SK-N-MC (cell line): ENCODE data around the gene LAMC2.
"Not testable (repeated sequence)": the region's sequence is repeated elsewhere in the genome, so short reads cannot be mapped to it uniquely, and the experiment has no call there.

Experiments
- DNase-seq: peaks from one replicate; pipeline ENCODE4 v3.0.0-alpha.2; 2011; ENCODE audit warnings: low read depth, low spot score
- H3K27ac ChIP-seq: fragments of 200-600 bp; sonication (generic); 2 replicates; pipeline ENCODE4 v1.5.1; 2016; ENCODE audit warnings: mixed run types
- H3K36me3 ChIP-seq: fragments of 200-600 bp; sonication (generic); 2 replicates; pipeline ENCODE4 v1.6.1; 2017; ENCODE audit warnings: antibody characterized with exemption, low read length, mixed read lengths; ENCODE audit not compliant: insufficient read depth
- H3K4me3 ChIP-seq: fragments of 200-600 bp; sonication (generic); 2 replicates; pipeline ENCODE4 v1.5.1; 2016
- H3K9ac ChIP-seq: fragments of 200-600 bp; sonication (generic); 2 replicates; pipeline ENCODE4 v1.8.0; 2017; ENCODE audit warnings: mixed run types, mixed read lengths; ENCODE audit not compliant: insufficient read length
- H3K9me3 ChIP-seq: fragments of 200-600 bp; sonication (generic); 2 replicates; pipeline ENCODE4 v1.6.1; 2017; ENCODE audit warnings: low read depth, mild to moderate bottlenecking, antibody characterized with exemption, low read length, moderate library complexity, mixed read lengths
- EZH2 ChIP-seq: fragments of 200-600 bp; sonication (generic); IDR thresholded peaks from one replicate; pipeline ENCODE4 v1.6.1; 2017; ENCODE audit warnings: antibody characterized with exemption
- FOXP2 ChIP-seq: optimal IDR thresholded peaks from 2 replicates; pipeline ENCODE3; 2011; ENCODE audit warnings: mild to moderate bottlenecking, moderate library complexity; ENCODE audit not compliant: insufficient read depth; ENCODE audit errors: extremely low read length, control extremely low read depth
- POLR2AphosphoS5 ChIP-seq: IDR thresholded peaks from 2 replicates; pipeline ENCODE4 v1.6.1; 2012; ENCODE audit warnings: mild to moderate bottlenecking, low read depth, low read length, borderline replicate concordance

The LAMC2 gene

DNA sequence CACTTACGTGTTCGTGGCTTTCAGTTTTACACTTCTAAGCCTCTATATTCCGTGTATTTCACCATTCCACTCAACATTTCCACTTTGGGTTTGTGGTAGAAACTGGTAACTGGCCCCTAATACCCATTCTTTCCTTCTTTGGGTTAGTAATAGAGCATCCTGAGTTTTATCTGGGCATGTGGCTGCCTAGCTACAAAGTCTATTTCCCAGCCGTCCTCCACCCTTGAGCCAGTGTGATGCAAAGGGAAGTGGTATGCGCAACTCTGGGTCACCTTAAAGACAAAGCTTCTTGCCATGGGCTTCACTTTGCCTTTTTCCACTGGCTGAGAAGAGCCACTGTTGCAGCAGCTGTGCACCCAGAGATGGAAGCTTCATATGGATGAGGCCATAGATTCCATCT is 73.9 kb downstream of the LAMC2 start:
- H3K27ac ChIP-seq, result no peak overlapping the region
- H3K9ac ChIP-seq, result no peak overlapping the region
- no peak for DNase-seq
- no peak overlapping the region for H3K4me3 ChIP-seq
- no peaks in the 10 kb centered on the region for H3K36me3 ChIP-seq
- TF ChIP-seq EZH2 (no peak), FOXP2 (no peak), POLR2AphosphoS5 (no peak)
- no peaks in the 10 kb centered on the region for H3K9me3 ChIP-seq

DNA sequence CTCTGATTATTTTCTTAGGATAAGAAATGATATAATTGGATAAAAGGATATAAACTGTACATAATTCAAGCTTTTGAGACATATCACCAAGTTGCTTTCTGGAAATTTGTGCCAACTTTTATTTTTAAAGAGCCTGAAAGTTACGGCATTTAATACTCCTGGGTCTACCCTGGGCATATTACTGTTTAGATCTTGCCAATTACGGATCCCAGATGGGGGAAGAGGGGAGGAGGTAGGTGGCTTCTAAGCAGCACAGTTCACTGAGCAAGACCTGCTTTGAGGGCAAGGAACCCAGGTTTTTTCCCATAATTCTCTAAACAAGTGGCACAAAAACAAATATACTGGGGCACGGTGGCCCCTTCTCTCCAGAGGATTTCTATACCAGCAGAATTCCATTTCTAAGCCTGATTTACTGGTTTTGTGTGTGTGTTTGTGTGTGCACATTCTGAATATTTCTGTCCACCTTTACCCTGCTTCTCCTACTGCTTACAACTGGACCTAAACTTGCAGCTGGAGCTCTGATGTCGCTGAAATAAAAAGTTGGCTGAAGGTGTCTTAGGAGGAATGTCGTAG is 76.7 kb downstream of the LAMC2 start:
- DNase-seq, result no peak
- Histone ChIP-seq H3K36me3 (no peaks in the 10 kb centered on the region), H3K27ac (no peak overlapping the region), H3K9ac (no peak overlapping the region), H3K4me3 (no peak overlapping the region), H3K9me3 (no peaks in the 10 kb centered on the region)
- TF ChIP-seq EZH2 (no peak), POLR2AphosphoS5 (no peak), FOXP2 (no peak)

- no peak overlapping the region for H3K27ac ChIP-seq
- no peak overlapping the region for H3K4me3 ChIP-seq
- TF ChIP-seq EZH2 (no peak), FOXP2 (no peak), POLR2AphosphoS5 (no peak)
- no peaks in the 10 kb centered on the region for H3K36me3 ChIP-seq
- no peaks in the 10 kb centered on the region for H3K9me3 ChIP-seq
- no peak overlapping the region for H3K9ac ChIP-seq
- no peak for DNase-seq
These were observed 78.0 kb downstream of the LAMC2 start for GRCh38 chr1:183263886-183264602.

GRCh38 chr1:183267646-183268431 is 81.8 kb downstream of the LAMC2 start:
- no peak overlapping the region for H3K9ac ChIP-seq
- H3K9me3 ChIP-seq, result no peaks in the 10 kb centered on the region
- H3K36me3 ChIP-seq, result no peaks in the 10 kb centered on the region
- H3K27ac ChIP-seq, result no peak overlapping the region
- no peak for DNase-seq
- H3K4me3 ChIP-seq, result no peak overlapping the region
- no peak for TF ChIP-seq EZH2
- TF ChIP-seq POLR2AphosphoS5, result no peak

- H3K27ac ChIP-seq, result no peak overlapping the region
- no peak for TF ChIP-seq POLR2AphosphoS5
- no peak for TF ChIP-seq FOXP2
- no peak for TF ChIP-seq EZH2
- H3K9ac ChIP-seq, result no peak overlapping the region
- no peak for DNase-seq
- H3K4me3 ChIP-seq, result no peak overlapping the region
- H3K9me3 ChIP-seq, result no peaks in the 10 kb centered on the region
- H3K36me3 ChIP-seq, result no peaks in the 10 kb centered on the region
These were observed 84.6 kb downstream of the LAMC2 start for GRCh38 chr1:183270541-183271141.

- Histone ChIP-seq H3K36me3 (no peaks in the 10 kb centered on the region), H3K9ac (no peak overlapping the region), H3K9me3 (no peaks in the 10 kb centered on the region), H3K27ac (no peak overlapping the region), H3K4me3 (no peak overlapping the region)
- DNase-seq, result no peak
- TF ChIP-seq POLR2AphosphoS5, result no peak
- no peak for TF ChIP-seq EZH2
- no peak for TF ChIP-seq FOXP2
These were observed 86.4 kb downstream of the LAMC2 start for GRCh38 chr1:183272390-183272848.

- Histone ChIP-seq H3K27ac (no peak overlapping the region), H3K9me3 (no peaks in the 10 kb centered on the region), H3K36me3 (no peaks in the 10 kb centered on the region), H3K4me3 (no peak overlapping the region), H3K9ac (no peak overlapping the region)
- TF ChIP-seq EZH2 (no peak), FOXP2 (no peak), POLR2AphosphoS5 (no peak)
- DNase-seq, result no peak
These were observed 87.2 kb downstream of the LAMC2 start for GRCh38 chr1:183273300-183273699.

DNA sequence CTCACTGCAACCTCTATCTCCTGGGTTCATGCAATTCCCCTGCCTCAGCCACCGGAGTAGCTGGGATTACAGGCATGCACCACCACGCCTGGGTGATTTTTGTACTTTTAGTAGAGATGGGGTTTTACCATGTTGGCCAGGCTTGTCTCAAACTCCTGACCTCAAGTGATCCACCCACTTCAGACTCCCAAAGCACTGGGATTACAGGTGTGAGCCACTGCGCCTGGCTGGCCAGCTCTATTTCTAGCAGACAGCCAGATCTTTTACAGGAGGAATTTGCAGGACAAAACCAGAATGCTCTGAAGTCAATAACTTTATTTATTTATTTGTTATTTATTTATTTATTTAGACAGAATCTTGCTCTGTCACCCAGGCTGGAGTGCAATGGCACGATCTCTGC is 87.9 kb downstream of the LAMC2 start:
- not testable (repeated sequence) for DNase-seq, H3K9ac ChIP-seq, H3K36me3 ChIP-seq, H3K27ac ChIP-seq, H3K4me3 ChIP-seq, H3K9me3 ChIP-seq
